Stimulated activated CD8-positive, alpha-beta memory T cell treated with anti-CD3 and anti-CD28 coated beads, Interleukin-15, amount 100 ng/mL, for 48 hours (primary cell): Measurements from ENCODE around the gene FANCG.

Source experiments
- DNase-seq, 2 donors: peaks; one replicate each; pipeline ENCODE4 v3.0.0-alpha.2; 2020; ENCODE audit warnings: low read depth in 2 of 2

Gene FANCG

DNA sequence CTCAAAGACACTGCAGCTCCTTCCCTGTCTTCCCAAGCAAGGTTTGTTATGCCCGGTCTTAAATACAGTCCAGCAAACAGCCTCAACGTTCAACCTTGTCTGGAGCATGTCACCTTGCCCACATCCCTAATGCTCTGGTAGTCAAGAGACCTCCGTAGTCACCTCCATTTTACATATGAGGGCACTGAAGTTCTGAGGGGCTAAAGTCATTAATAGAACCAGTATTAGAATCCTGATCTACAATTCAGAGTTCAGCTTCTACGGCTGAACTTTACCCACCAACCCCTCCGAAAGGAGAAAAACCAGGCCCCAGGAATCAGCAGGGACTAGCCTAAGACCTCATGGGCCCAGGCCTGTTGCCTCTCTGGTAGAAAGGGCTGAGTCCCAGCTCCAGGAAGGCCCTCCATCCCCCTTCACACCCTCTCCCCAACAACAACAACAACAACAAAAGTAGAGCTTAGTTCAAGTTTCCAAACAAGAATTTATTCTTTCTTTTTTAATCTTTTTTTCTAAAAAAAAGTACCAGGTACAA, 24.0 kb upstream of the FANCG start:
- no peak for DNase-seq

GRCh38 chr9:35102769-35103659, 23.3 kb upstream of the FANCG start, which contains the start of gene STOML2:
Gene STOML2, minus strand, starts transcription at chr9:35103131. Its CDS starts 37 bp downstream, at chr9:35103094.
- peak; percentile 79 to 85 for DNase-seq

DNA sequence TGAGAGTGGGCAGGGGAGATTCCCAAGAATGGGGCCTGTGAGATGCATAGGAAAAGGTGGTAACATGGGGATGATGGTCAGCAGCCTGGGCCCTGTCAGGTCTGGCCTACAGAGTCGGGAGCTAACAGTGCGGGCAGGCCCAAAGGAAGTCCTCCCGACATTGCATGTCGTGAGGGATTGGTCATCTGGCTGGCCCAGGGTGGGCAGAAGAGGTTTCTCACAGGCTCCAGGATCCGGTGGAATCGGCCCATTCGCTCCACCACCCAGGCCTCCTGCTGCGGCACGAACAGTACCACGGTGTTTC, 22.7 kb upstream of the FANCG start:
- DNase-seq: no peak

DNA sequence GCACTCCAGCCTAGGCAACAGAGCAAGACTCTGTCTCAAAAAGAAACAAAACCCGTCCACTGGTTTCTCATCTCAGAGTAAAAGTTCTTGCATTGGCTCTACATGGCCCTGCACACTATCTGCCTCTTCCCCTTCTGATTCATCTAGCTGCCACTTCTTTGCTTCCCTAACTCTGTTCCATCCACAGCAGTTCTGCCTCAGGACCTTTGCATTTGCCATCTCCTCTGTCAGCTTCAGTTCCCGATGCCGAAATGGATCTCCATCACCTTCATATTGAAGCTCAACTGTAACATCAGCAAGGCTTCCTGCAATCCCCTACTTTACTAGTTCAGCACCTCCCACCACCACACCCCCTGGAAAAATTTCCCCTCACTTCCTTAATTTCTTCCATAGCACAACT, 17.8 kb upstream of the FANCG start:
- DNase-seq: no peak

GRCh38 chr9:35096035-35096849, 16.5 kb upstream of the FANCG start, which contains the start of gene PIGO:
Gene PIGO, minus strand, starts transcription at chr9:35096591. Its CDS starts 1,026 bp downstream, at chr9:35095565.
- DNase-seq: peak; percentile 84 to 86

- DNase-seq: no peak
Observed at GRCh38 chr9:35091536-35091935, 11.8 kb upstream of the FANCG start.

DNA sequence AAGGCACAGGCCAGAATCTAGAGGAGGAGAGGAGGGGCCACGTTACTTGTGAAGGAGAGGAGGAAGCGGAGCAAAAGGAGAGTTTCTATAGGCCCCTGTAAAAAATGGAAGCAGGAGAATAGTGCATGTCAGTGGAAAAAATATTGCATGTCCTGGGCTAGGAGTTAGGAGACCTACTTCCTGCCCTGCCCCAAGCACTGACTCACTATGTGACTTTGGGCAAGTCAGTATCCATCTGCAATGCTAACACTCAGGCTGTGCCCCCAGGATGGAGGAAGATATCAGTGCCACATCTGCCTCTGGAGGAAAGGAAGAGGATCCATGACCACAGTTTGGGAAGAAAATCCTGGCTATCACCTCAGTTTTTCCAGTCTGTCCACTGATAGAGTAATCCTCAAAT, 9.7 kb upstream of the FANCG start:
- DNase-seq: no peak

DNA sequence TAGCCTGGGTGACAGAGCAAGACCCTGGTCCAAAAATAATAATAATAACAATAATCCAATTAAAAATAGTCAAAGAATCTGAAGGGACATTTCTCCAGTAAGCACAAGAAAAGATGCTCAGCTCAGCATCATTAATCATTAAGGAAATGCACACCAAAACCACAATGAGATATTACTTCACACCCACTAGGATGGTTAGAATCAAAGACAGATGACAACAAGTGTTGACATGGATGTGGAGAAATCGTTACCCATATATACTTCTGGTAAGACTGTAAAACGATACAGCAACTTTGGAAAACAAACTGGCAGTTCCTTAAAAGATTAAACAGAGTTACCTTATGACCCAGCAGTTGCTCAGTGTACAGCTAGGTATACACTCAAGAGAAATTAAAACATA, 5.3 kb upstream of the FANCG start:
- no peak for DNase-seq

- no peak for DNase-seq
Observed at GRCh38 chr9:35079041-35079425, 709 bp downstream of the FANCG start.

DNA sequence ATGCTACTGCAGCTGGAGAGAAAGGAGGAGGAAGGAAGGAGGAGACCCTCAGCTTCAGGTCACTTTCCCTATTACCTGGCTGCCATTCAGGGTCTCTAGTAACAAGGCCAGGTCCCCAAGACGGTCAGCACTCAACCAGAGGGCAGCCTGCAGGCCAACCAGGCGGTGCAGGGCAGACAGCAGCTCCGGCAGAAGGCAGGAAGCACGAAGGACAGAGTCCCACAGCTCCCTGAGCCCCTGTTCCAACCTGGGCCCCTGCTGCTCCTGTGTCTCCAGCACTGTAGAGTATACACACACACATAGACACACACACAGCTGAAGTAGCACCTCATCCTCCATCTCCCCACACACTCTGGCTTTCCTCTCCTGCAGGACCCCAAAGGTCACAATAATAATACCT, 1.7 kb downstream of the FANCG start:
- no peak for DNase-seq

DNA sequence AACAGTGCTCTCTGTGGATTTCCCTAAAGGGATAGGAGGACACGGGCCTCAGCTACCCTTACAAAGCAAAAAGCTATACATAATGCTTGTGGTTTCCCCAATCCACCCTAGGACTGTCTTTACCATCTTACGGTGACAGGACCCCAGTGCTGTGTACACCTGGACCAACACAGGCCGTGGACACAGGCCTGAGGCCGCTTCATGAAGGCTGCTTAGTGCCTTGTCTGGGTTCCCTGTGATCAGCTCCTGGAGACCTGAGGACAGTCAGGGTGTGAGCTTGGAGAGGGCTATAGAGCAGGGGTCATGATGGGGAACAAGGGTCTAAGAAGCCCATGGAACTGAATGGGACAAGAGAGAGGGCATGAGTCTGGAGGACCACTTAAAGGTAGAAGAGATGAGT, 2.9 kb downstream of the FANCG start:
- DNase-seq: no peak

GRCh38 chr9:35075358-35075757, 4.4 kb downstream of the FANCG start:
- no peak for DNase-seq

DNA sequence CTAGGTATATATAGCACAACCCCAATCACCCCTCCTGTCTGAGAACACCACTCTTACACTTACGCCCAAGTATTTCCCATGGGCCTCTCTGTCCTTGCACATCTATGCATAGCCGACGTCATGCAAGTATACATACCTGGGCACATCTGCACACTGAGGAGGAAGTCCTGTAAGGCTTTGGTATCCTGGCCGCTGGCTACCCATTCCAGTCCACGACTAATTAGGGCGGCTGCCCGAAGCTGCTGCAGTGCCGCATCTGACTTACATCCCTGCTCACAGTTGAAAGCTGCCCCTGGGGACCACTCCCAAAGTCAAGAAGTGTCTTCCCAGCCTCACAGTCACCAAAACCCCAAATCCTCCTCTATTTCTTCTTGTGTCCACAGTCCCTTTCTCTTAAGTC, 5.0 kb downstream of the FANCG start:
- no peak for DNase-seq

GRCh38 chr9:35074141-35074540, 5.6 kb downstream of the FANCG start:
- no peak for DNase-seq

- no peak for DNase-seq
Observed at GRCh38 chr9:35073279-35073612, 6.5 kb downstream of the FANCG start.

DNA sequence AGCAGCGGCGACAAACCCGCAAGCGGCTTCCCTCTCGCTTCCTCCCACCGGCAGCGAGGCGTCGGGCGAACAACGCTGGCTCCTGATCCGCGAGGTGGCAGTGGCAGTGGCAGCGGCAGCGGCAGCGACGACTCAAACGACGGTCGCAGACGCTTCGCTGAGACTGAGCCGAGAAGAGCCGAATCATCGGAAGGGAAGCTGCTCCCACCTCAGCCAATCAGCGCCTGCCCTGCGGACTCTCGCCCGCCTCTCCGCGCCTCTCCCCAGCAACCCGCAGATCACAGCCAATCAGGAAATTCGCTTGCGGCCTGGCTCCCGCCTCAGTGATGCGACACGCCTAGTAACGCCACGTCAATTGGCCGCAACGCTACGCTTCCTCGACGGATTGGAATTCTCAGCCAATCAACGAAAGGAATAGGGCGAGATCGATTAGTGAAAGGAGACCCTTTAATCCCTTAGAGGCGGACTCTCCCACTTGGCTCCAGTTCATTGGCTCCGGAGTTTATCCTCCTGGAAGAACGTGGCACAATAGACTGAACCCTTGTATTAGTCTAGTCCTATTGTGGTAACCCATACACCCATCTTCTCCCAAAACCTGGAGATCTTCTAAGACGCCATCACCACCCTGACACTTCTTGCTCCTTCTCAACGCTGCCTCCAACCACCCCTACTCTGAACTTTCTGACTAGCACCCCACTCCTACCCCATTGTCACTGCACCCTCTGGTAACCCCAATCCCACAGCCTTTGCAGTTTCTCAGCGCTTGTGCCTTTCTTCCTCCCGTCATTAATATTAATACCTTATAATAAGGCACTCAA, 7.1 kb downstream of the FANCG start, which contains the start of gene VCP:
Gene VCP (minus strand): TSS at position 165 of the 818 bp plus-strand sequence. CDS start 272 bp downstream, outside the sequence.
- DNase-seq: peak; percentile 94 to 96

DNA sequence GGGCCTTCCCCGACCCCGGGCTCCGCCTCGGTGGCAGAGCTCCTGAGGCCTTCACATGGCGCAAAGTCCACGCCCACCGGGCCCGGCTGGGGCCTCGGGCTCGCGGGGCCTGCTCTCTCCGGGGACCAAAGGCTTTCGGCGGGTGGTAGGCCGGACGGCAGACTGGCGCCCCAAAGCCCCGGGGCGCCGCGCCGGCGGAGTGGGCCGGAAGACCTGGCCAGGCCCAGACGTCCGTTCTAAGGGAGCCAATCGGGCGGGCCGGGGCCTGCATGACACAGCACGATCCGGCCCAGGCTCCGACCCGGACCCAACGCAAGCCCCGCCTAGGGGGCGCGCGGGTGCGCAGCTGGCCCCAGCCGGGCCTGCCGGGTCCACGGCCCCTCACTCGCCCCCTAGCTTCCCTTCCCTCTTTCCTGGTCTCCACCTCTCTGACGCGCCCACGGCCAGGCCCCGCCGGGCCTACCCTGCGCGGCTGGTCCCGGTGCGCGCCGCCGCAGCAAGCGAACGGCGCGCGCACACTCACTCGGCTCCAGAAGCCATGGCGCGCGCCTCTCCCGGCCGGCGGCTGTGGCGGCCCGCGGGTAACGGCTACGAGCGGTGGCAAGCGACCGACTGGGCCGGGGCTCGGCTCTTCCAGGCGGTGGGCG, 7.8 kb downstream of the FANCG start:
- peak; percentile 66 to 71 for DNase-seq

GRCh38 chr9:35070823-35071813, 8.6 kb downstream of the FANCG start:
- no peak for DNase-seq

GRCh38 chr9:35069020-35069419, 10.7 kb downstream of the FANCG start:
- DNase-seq: no peak

DNA sequence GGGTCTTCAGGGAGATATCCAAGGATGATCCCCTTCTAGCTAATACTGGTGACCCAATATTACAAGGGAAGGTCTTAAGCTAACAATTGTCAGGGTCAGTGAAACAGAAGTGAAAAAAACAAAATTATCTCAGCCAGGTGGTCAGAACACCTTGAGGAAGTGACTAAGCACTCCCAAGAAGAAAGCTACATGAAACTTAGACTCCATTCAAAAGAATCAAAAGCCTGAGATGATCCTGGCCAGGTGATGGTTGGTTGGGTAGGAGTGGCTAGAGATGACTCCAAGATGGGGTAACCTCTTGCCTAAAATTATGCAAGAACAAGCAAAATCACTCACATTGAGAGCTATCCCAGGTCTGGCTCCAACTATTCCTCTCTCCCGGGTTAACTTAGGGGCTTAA, 12.7 kb downstream of the FANCG start:
- no peak for DNase-seq
